ENCODE data around the gene MIP. TPM values are rescaled to one million over a fixed set of nuclear protein-coding genes. Genes with fewer than 3 reads are reported as not detected.

Gene MIP
- polyA plus RNA-seq, 1 donor from 2014 or later, result not detected

GRCh38 chr12:56461235-56462159, 7.0 kb upstream of the MIP start:
- Histone ChIP-seq H3F3A (ENCODE audit: insufficient read depth, low read length, poor library complexity, severe bottlenecking) (no peaks in the 10 kb centered on the region), H3K36me3 (ENCODE audit: insufficient read depth, low read length) (no peaks in the 10 kb centered on the region), H3K27ac (ENCODE audit: low read length) (no peak overlapping the region), H4K20me1 (ENCODE audit: insufficient read depth) (no peaks in the 10 kb centered on the region), H3K4me3 (ENCODE audit: low read length) (no peak overlapping the region), H2AFZ (ENCODE audit: low read depth, low read length) (no peak overlapping the region), H3K27me3 (ENCODE audit: insufficient read depth, low read depth, low read length) (no peaks in the 10 kb centered on the region), H3K9me2 (ENCODE audit: insufficient read depth, low read length) (no peaks in the 10 kb centered on the region), H3K4me2 (ENCODE audit: low read length) (no peak overlapping the region), H3K79me2 (replicated peaks; ENCODE audit: insufficient read depth, low read length) (no peaks in the 10 kb centered on the region), H3K9ac (ENCODE audit: low read length) (no peak overlapping the region), H3K9me3 (ENCODE audit: low read length) (no peaks in the 10 kb centered on the region)
- TF ChIP-seq TAF1 (IDR thresholded peaks at IDR 0.05; ENCODE audit: low read depth) (no peak), CTCF (IDR thresholded peaks at IDR 0.05; ENCODE audit: poor library complexity, severe bottlenecking) (no peak), MXI1 (conservative IDR thresholded peaks at IDR 0.05; ENCODE audit: poor library complexity, severe bottlenecking) (no peak), EP300 (conservative IDR thresholded peaks at IDR 0.05; ENCODE audit: poor library complexity, severe bottlenecking) (no peak), EZH2 (IDR thresholded peaks at IDR 0.05; ENCODE audit: borderline replicate concordance, insufficient read depth, low read length, poor library complexity, severe bottlenecking) (no peak), RAD21 (conservative IDR thresholded peaks at IDR 0.05) (no peak), SMC3 (conservative IDR thresholded peaks at IDR 0.05; ENCODE audit: poor library complexity) (no peak), POLR2AphosphoS5 (IDR thresholded peaks at IDR 0.05) (no peak)
- TF ChIP-seq, protein P1, sequence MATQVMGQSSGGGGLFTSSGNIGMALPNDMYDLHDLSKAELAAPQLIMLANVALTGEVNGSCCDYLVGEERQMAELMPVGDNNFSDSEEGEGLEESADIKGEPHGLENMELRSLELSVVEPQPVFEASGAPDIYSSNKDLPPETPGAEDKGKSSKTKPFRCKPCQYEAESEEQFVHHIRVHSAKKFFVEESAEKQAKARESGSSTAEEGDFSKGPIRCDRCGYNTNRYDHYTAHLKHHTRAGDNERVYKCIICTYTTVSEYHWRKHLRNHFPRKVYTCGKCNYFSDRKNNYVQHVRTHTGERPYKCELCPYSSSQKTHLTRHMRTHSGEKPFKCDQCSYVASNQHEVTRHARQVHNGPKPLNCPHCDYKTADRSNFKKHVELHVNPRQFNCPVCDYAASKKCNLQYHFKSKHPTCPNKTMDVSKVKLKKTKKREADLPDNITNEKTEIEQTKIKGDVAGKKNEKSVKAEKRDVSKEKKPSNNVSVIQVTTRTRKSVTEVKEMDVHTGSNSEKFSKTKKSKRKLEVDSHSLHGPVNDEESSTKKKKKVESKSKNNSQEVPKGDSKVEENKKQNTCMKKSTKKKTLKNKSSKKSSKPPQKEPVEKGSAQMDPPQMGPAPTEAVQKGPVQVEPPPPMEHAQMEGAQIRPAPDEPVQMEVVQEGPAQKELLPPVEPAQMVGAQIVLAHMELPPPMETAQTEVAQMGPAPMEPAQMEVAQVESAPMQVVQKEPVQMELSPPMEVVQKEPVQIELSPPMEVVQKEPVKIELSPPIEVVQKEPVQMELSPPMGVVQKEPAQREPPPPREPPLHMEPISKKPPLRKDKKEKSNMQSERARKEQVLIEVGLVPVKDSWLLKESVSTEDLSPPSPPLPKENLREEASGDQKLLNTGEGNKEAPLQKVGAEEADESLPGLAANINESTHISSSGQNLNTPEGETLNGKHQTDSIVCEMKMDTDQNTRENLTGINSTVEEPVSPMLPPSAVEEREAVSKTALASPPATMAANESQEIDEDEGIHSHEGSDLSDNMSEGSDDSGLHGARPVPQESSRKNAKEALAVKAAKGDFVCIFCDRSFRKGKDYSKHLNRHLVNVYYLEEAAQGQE (IDR thresholded peaks at IDR 0.05; ENCODE audit: borderline replicate concordance), result no peak

DNA sequence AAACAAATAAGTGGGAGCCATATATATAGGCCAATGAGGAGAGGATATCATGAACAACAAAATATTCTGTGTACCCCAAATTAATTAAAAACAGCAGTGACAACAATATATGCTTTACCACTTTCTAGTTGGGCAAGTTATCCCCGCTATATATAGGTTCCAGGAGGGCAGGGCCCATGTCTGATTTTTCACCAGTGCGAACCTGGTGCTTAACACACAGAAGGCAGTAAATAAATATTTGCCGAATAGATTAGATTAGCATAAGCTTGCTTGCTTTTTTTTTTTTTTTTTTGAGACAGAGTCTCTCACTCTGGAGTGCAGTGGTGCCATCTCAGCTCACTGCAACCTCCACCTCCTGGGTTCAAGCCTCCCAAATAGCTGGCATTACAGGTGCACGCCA, 3.4 kb upstream of the MIP start:
- H3K79me2 ChIP-seq (replicated peaks; ENCODE audit: insufficient read depth, low read length), result no peaks in the 10 kb centered on the region
- no peaks in the 10 kb centered on the region for H3K27me3 ChIP-seq (ENCODE audit: insufficient read depth, low read depth, low read length)
- no peaks in the 10 kb centered on the region for H3F3A ChIP-seq (ENCODE audit: insufficient read depth, low read length, poor library complexity, severe bottlenecking)
- H3K9me3 ChIP-seq (ENCODE audit: low read length), result no peaks in the 10 kb centered on the region
- no peaks in the 10 kb centered on the region for H3K36me3 ChIP-seq (ENCODE audit: insufficient read depth, low read length)
- H3K27ac ChIP-seq (ENCODE audit: low read length), result no peak overlapping the region
- H4K20me1 ChIP-seq (ENCODE audit: insufficient read depth), result no peaks in the 10 kb centered on the region
- no peaks in the 10 kb centered on the region for H3K9me2 ChIP-seq (ENCODE audit: insufficient read depth, low read length)
- no peak overlapping the region for H3K4me2 ChIP-seq (ENCODE audit: low read length)
- no peak overlapping the region for H2AFZ ChIP-seq (ENCODE audit: low read depth, low read length)
- no peak overlapping the region for H3K4me3 ChIP-seq (ENCODE audit: low read length)
- no peak overlapping the region for H3K9ac ChIP-seq (ENCODE audit: low read length)
- TF ChIP-seq TAF1 (IDR thresholded peaks at IDR 0.05; ENCODE audit: low read depth), result no peak
- TF ChIP-seq RAD21 (conservative IDR thresholded peaks at IDR 0.05), result no peak
- TF ChIP-seq, protein P1 (IDR thresholded peaks at IDR 0.05; ENCODE audit: borderline replicate concordance), result no peak
- no peak for TF ChIP-seq SMC3 (conservative IDR thresholded peaks at IDR 0.05; ENCODE audit: poor library complexity)
- no peak for TF ChIP-seq POLR2AphosphoS5 (IDR thresholded peaks at IDR 0.05)
- no peak for TF ChIP-seq MXI1 (conservative IDR thresholded peaks at IDR 0.05; ENCODE audit: poor library complexity, severe bottlenecking)
- TF ChIP-seq CTCF (IDR thresholded peaks at IDR 0.05; ENCODE audit: poor library complexity, severe bottlenecking), result no peak
- no peak for TF ChIP-seq EZH2 (IDR thresholded peaks at IDR 0.05; ENCODE audit: borderline replicate concordance, insufficient read depth, low read length, poor library complexity, severe bottlenecking)
- no peak for TF ChIP-seq EP300 (conservative IDR thresholded peaks at IDR 0.05; ENCODE audit: poor library complexity, severe bottlenecking)

Measured in neural cell (in vitro differentiated cells).